HepG2 (cell line): Measurements from ENCODE around the gene NELFB.

Experiments
- SOX6 ChIP-seq, 2 experiments: fragments of 450-650 bp in 1 of 2; sonication (generic) in 1 of 2; formaldehyde crosslinking in 1 of 2; IDR thresholded peaks; 2 replicates each; pipeline versions ENCODE4 v1.4.0 to v1.6.1; 2017 to 2020; ENCODE audit warnings: antibody characterized with exemption in 1 of 2, mild to moderate bottlenecking in 1 of 2, missing genetic modification reagents in 1 of 2
- TF ChIP-seq, protein P1 (sequence below): sonication (generic); formaldehyde crosslinking; IDR thresholded peaks from 2 replicates; pipeline ENCODE4 v1.4.0; 2020; ENCODE audit warnings: missing genetic modification reagents
- TF ChIP-seq, protein P2 (sequence below): IDR thresholded peaks from 2 replicates; pipeline ENCODE4 v1.6.1; 2016; ENCODE audit warnings: low read depth, borderline replicate concordance
- TF ChIP-seq, protein P3 (sequence below): sonication (generic); formaldehyde crosslinking; conservative IDR thresholded peaks from 2 replicates; pipeline ENCODE4 v1.4.0; 2020; ENCODE audit warnings: missing genetic modification reagents

DNA sequence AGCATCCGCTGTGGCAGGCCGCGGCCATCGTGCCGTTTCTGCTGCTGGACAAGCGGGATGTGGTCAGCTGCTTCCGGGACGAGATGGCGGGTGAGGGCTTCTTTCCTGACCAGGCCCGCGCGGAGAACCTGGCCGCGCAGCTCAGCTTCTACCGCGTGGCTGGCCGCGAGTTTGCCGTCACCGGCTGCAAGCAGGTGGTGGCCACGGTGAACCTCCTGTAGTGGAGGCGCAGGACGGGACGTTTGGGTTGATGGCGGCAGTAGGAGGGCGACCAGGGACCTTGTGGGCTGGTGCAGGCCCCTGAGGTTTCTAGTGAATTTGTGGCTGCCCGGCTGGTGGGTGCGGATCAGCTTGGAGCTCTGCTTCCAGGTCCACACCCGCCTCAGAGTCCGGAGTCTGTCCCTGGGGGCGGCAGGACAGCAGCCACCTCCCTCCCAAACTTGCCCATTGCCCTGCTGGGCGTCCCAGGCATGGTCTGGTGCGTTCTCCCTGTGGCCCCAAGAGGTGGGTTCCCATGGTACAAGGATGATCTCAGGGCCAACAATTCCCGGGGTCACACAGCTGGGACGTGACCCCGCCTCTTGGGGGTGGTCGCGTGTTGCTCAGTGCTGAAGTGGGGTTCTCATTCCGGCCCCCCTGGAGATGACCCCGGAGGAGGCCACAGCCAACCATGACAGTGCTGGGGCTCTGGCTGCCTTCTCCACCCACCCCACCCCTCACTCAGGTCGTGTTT is 24.8 kb downstream of the NELFB start:
- TF ChIP-seq, protein P1, sequence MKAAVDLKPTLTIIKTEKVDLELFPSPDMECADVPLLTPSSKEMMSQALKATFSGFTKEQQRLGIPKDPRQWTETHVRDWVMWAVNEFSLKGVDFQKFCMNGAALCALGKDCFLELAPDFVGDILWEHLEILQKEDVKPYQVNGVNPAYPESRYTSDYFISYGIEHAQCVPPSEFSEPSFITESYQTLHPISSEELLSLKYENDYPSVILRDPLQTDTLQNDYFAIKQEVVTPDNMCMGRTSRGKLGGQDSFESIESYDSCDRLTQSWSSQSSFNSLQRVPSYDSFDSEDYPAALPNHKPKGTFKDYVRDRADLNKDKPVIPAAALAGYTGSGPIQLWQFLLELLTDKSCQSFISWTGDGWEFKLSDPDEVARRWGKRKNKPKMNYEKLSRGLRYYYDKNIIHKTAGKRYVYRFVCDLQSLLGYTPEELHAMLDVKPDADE = no peak
- TF ChIP-seq, protein P2, sequence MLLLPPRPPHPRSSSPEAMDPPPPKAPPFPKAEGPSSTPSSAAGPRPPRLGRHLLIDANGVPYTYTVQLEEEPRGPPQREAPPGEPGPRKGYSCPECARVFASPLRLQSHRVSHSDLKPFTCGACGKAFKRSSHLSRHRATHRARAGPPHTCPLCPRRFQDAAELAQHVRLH (CRISPR knock-in tag) = no peak
- TF ChIP-seq, protein P3, sequence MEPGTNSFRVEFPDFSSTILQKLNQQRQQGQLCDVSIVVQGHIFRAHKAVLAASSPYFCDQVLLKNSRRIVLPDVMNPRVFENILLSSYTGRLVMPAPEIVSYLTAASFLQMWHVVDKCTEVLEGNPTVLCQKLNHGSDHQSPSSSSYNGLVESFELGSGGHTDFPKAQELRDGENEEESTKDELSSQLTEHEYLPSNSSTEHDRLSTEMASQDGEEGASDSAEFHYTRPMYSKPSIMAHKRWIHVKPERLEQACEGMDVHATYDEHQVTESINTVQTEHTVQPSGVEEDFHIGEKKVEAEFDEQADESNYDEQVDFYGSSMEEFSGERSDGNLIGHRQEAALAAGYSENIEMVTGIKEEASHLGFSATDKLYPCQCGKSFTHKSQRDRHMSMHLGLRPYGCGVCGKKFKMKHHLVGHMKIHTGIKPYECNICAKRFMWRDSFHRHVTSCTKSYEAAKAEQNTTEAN (CRISPR knock-in tag) = no peak
- no peak for TF ChIP-seq SOX6 (IDR thresholded peaks at IDR 0.05)
- no peak for TF ChIP-seq SOX6 (CRISPR knock-in tag; IDR thresholded peaks at IDR 0.05)
